ENCODE measurements around the gene FAM170A. TPM values are rescaled to one million over a fixed set of nuclear protein-coding genes. Genes with fewer than 3 reads are reported as not detected.

Gene FAM170A
- total RNA-seq, 1 donor: not detected

GRCh38 chr5:119656023-119656422 lies 26.7 kb downstream of the FAM170A start:
- Histone ChIP-seq H3K27ac (ENCODE audit: low read depth, low read length) (no peak overlapping the region), H3K4me2 (ENCODE audit: insufficient read depth, low read length) (no peak overlapping the region), H4K20me1 (ENCODE audit: insufficient read depth, low read length) (no peaks in the 10 kb centered on the region), H3K79me2 (ENCODE audit: insufficient read depth, low read length) (no peaks in the 10 kb centered on the region), H3K4me3 (ENCODE audit: insufficient read depth, low read length) (no peak overlapping the region), H2AFZ (ENCODE audit: low read length) (no peak overlapping the region), H3K27me3 (ENCODE audit: insufficient read depth, low read length) (no peaks in the 10 kb centered on the region), H3K36me3 (ENCODE audit: insufficient read depth, low read length) (no peaks in the 10 kb centered on the region), H3K4me1 (ENCODE audit: insufficient read depth, low read length) (no peaks in the 10 kb centered on the region), H3K9me3 (ENCODE audit: low read depth, low read length) (no peaks in the 10 kb centered on the region)
- no peak for DNase-seq (ENCODE audit: insufficient read length, low spot score, missing footprints)
- TF ChIP-seq CTCF (IDR thresholded peaks at IDR 0.05; ENCODE audit: extremely low read depth, low read depth, low read length): no peak

GRCh38 chr5:119666542-119666941 lies 37.2 kb downstream of the FAM170A start:
- DNase-seq (ENCODE audit: insufficient read length, low spot score, missing footprints): no peak

GRCh38 chr5:119678351-119679028 lies 49.1 kb downstream of the FAM170A start:
- Histone ChIP-seq H3K27me3 (ENCODE audit: insufficient read depth, low read length) (no peaks in the 10 kb centered on the region), H3K36me3 (ENCODE audit: insufficient read depth, low read length) (no peaks in the 10 kb centered on the region), H3K9me3 (ENCODE audit: low read depth, low read length) (no peaks in the 10 kb centered on the region), H4K20me1 (ENCODE audit: insufficient read depth, low read length) (no peaks in the 10 kb centered on the region), H3K27ac (ENCODE audit: low read depth, low read length) (no peak overlapping the region), H3K4me1 (ENCODE audit: insufficient read depth, low read length) (no peaks in the 10 kb centered on the region), H3K79me2 (ENCODE audit: insufficient read depth, low read length) (no peaks in the 10 kb centered on the region), H3K4me2 (ENCODE audit: insufficient read depth, low read length) (no peak overlapping the region), H3K4me3 (ENCODE audit: insufficient read depth, low read length) (no peak overlapping the region), H2AFZ (ENCODE audit: low read length) (no peak overlapping the region)
- no peak for DNase-seq (ENCODE audit: insufficient read length, low spot score, missing footprints)
- TF ChIP-seq CTCF (IDR thresholded peaks at IDR 0.05; ENCODE audit: extremely low read depth, low read depth, low read length): no peak

More at GRCh38 chr5:119666542-119666941, 37.2 kb downstream of the FAM170A start:
- Histone ChIP-seq H2AFZ (ENCODE audit: low read length) (no peak overlapping the region), H3K36me3 (ENCODE audit: insufficient read depth, low read length) (no peaks in the 10 kb centered on the region), H3K4me1 (ENCODE audit: insufficient read depth, low read length) (no peaks in the 10 kb centered on the region), H3K4me3 (ENCODE audit: insufficient read depth, low read length) (no peak overlapping the region), H4K20me1 (ENCODE audit: insufficient read depth, low read length) (no peaks in the 10 kb centered on the region), H3K79me2 (ENCODE audit: insufficient read depth, low read length) (no peaks in the 10 kb centered on the region), H3K4me2 (ENCODE audit: insufficient read depth, low read length) (no peak overlapping the region), H3K27ac (ENCODE audit: low read depth, low read length) (no peak overlapping the region), H3K27me3 (ENCODE audit: insufficient read depth, low read length) (no peaks in the 10 kb centered on the region), H3K9me3 (ENCODE audit: low read depth, low read length) (no peaks in the 10 kb centered on the region)
- TF ChIP-seq CTCF (IDR thresholded peaks at IDR 0.05; ENCODE audit: extremely low read depth, low read depth, low read length): no peak

- no peak overlapping the region for H3K27ac ChIP-seq (ENCODE audit: low read depth, low read length)
- no peak overlapping the region for H2AFZ ChIP-seq (ENCODE audit: low read length)
- no peaks in the 10 kb centered on the region for H3K9me3 ChIP-seq (ENCODE audit: low read depth, low read length)
These were observed 50.7 kb downstream of the FAM170A start for GRCh38 chr5:119680080-119680479.

More at GRCh38 chr5:119680080-119680479, 50.7 kb downstream of the FAM170A start:
- no peaks in the 10 kb centered on the region for H4K20me1 ChIP-seq (ENCODE audit: insufficient read depth, low read length)
- TF ChIP-seq CTCF (IDR thresholded peaks at IDR 0.05; ENCODE audit: extremely low read depth, low read depth, low read length): no peak
- no peaks in the 10 kb centered on the region for H3K27me3 ChIP-seq (ENCODE audit: insufficient read depth, low read length)
- H3K36me3 ChIP-seq (ENCODE audit: insufficient read depth, low read length): no peaks in the 10 kb centered on the region
- H3K4me3 ChIP-seq (ENCODE audit: insufficient read depth, low read length): no peak overlapping the region
- H3K4me2 ChIP-seq (ENCODE audit: insufficient read depth, low read length): no peak overlapping the region
- no peaks in the 10 kb centered on the region for H3K4me1 ChIP-seq (ENCODE audit: insufficient read depth, low read length)
- H3K79me2 ChIP-seq (ENCODE audit: insufficient read depth, low read length): no peaks in the 10 kb centered on the region
- DNase-seq (ENCODE audit: insufficient read length, low spot score, missing footprints): no peak

All from osteoblast (primary cell).